BLaER1 treated with 17β-estradiol and CSF1 and Interleukin-3, amounts not matched to agents 10 nM and 100 nM (cell line): ENCODE data around the gene RNH1.
A peak's percentile ranks its signal among the peaks of the same experiment; 100 is the strongest.

Source experiments
- H3K27ac ChIP-seq, 11 experiments: shearing (Covaris generic); formaldehyde crosslinking; 2 replicates each; pipeline ENCODE4 v1.8.1; 2022
- H3K27me3 ChIP-seq, 11 experiments: shearing (Covaris generic); formaldehyde crosslinking; 2 replicates each; pipeline ENCODE4 v1.8.1; 2022
- H3K36me3 ChIP-seq, 11 experiments: shearing (Covaris generic); formaldehyde crosslinking; 2 replicates each; pipeline ENCODE4 v1.8.1; 2022
- H3K4me1 ChIP-seq, 10 experiments: shearing (Covaris generic); formaldehyde crosslinking; 2 replicates each; pipeline ENCODE4 v1.8.1; 2022
- H3K4me2 ChIP-seq, 11 experiments: shearing (Covaris generic); formaldehyde crosslinking; 2 replicates each; pipeline ENCODE4 v1.8.1; 2022
- H3K4me3 ChIP-seq, 10 experiments: shearing (Covaris generic); formaldehyde crosslinking; 2 replicates each; pipeline ENCODE4 v1.8.1; 2022
- H3K9ac ChIP-seq, 11 experiments: shearing (Covaris generic); formaldehyde crosslinking; 2 replicates each; pipeline ENCODE4 v1.8.1; 2022
- H3K9me3 ChIP-seq, 11 experiments: shearing (Covaris generic); formaldehyde crosslinking; replicated peaks in 1 of 11; 2 replicates each; pipeline ENCODE4 v1.8.1; 2022
- H4K20me1 ChIP-seq, 11 experiments: shearing (Covaris generic); formaldehyde crosslinking; 2 replicates each; pipeline ENCODE4 v1.8.1; 2022
- Cebpa-rat ChIP-seq, 11 experiments: shearing (Covaris generic); IDR thresholded peaks; 2 replicates each; pipeline ENCODE4 v1.8.1; 2022

RNH1 gene

DNA sequence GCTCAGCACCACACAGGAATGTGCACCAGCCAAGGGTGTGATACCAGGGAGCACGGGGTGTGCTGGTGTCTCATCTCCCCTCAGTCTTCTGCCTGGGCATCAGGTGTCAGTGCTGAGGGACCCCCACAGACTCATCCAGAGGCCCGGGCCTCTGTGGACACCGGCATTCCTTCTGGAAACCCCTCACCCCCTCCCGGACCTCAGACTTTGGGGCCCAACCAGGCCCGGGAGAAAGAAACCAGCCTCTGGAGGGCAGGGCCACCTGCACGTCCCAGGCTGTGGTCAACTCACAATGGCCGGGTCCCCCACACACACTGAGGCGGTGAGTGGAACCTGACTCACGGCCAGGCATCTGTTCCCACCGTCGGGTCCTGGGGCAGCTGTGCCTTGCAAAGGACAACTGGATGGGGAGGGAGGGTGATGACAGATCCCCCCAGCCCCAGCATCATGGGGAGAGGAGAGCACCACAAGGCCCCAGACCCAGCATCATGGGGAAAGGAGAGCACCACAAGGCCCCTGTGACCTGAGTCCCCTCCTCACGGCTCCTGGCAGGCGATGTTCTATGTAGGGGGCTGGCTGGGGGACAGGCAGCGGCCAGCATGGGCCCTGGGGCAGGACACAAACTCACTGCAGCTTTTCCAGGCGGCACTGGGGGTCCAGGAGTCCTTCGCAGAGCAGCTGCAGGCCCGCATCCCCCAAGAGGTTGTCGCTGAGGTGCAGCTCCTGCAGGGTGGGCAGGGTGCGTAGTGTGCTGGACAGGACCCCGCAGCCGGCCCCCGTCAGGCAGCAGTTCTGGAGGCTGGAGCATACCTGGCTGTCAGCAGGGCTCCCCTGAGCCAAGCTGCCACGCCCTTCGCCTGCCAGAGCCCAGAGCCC, 7.6 kb downstream of the RNH1 start:
- Histone ChIP-seq H4K20me1 (peaks cover 34 to 92% (median 71%) of the 10 kb centered on the region in 11 experiments), H3K4me2 (no peak overlapping the region), H3K36me3 (peaks cover 72 to 91% (median 80%) of the 10 kb centered on the region in 11 experiments), H3K27me3 (peaks cover 0 to 14% (median 10%) of the 10 kb centered on the region in 11 experiments; a peak in 21 of 22 replicates), H3K9ac (0 out of 22 replicates have a peak overlapping the region, but pooled peaks of 1 of the 11 experiments have one; percentile 29), H3K4me1 (peaks cover 7 to 41% (median 11%) of the 10 kb centered on the region in 10 experiments), H3K27ac (no peak overlapping the region), H3K9me3 (no peaks in the 10 kb centered on the region), H3K4me3 (no peak overlapping the region)
- TF ChIP-seq Cebpa-rat (IDR thresholded peaks at IDR 0.05) = no peak

DNA sequence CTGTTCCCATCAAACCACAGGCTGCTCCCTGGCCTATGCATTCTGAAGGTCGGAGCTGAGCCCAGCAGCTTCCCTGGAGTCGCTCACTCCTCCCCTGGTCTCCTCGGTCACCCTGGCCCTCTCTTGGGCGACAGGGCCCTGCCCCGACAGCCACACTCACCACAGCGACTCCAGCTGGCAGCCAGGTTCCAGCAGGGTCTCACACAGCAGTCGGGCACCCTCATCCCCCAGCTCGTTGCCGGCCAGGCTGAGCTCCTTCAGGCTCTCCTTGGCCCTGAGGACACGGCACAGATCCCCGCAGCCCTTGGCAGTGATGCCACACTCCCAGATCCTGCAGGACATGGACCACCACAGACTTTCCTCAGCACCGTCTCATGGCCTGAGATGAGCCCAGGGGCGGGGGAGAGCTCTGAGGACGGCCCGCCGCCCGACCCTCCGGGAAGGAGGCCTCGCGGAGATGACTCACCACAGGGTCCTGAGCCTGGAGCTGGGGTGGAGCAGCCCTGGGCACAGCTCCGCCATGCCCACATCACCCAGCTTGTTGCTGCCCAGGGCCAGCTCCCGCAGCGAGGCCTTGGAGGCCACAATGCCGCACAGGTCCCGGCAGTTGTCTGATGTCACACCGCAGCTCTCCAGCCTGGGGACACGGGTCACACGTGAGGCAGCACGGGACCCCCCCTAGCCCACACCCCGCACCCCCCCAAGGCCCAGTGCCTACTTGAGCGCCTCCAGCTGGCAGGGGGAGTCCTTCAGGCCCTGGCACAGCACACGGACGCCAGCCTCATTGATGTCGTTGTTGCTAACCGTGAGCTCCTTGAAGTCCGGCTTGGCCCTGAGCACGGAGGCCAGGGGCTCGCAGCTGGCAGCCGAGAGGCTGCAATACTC, 8.5 kb downstream of the RNH1 start:
- TF ChIP-seq Cebpa-rat (IDR thresholded peaks at IDR 0.05) = no peak
- H3K9ac ChIP-seq = no peak overlapping the region
- no peaks in the 10 kb centered on the region for H3K9me3 ChIP-seq
- no peak overlapping the region for H3K4me2 ChIP-seq
- H3K27me3 ChIP-seq = peaks cover 0 to 5% (median 1%) of the 10 kb centered on the region in 11 experiments; a peak in 17 of 22 replicates
- peaks cover 0 to 32% (median 2%) of the 10 kb centered on the region in 10 experiments; a peak in 12 of 20 replicates for H3K4me1 ChIP-seq
- no peak overlapping the region for H3K27ac ChIP-seq
- peaks cover 80 to 93% (median 88%) of the 10 kb centered on the region in 11 experiments for H3K36me3 ChIP-seq
- peaks cover 25 to 91% (median 74%) of the 10 kb centered on the region in 11 experiments for H4K20me1 ChIP-seq
- H3K4me3 ChIP-seq = no peak overlapping the region

DNA sequence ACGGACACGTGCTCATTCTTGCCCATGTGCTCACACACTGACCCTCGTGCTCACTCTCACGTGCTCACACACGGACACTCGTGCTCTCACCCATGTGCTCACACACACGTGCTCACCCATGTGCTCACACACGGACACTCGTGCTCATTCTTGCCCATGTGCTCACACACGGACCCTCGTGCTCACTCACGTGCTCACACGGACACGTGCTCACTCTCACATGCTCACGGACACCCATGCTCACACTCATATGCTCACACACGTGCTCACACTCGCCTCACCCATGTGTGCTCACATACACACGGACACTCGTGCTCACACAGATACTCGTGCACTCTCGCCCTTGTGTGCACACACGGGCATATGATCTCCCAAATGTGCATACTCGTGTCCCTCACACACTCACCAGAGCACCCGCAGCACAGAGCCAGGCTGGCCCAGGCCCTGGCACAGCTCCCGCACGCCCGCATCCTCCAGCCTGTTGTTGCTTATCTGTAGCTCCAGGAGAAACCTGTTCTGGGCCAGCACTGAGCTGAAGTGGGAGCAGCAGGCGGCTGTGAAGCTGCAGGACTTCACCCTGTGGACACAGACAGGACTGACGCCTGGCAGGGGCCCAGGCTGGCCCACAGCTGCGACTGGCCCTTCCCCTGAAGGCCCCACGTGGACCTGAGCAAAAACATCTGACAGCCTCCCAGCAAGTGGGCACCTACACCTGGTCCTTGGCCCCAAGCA, 9.3 kb downstream of the RNH1 start:
- Histone ChIP-seq H3K4me1 (peaks cover 0 to 26% (median 0%) of the 10 kb centered on the region in 10 experiments; a peak in 8 of 20 replicates), H3K27ac (no peak overlapping the region), H3K9me3 (no peaks in the 10 kb centered on the region), H3K4me3 (no peak overlapping the region), H3K4me2 (no peak overlapping the region), H4K20me1 (peaks cover 19 to 96% (median 73%) of the 10 kb centered on the region in 11 experiments), H3K36me3 (peaks cover 88 to 100% (median 96%) of the 10 kb centered on the region in 11 experiments), H3K27me3 (no peaks in the 10 kb centered on the region), H3K9ac (no peak overlapping the region)
- no peak for TF ChIP-seq Cebpa-rat (IDR thresholded peaks at IDR 0.05)

DNA sequence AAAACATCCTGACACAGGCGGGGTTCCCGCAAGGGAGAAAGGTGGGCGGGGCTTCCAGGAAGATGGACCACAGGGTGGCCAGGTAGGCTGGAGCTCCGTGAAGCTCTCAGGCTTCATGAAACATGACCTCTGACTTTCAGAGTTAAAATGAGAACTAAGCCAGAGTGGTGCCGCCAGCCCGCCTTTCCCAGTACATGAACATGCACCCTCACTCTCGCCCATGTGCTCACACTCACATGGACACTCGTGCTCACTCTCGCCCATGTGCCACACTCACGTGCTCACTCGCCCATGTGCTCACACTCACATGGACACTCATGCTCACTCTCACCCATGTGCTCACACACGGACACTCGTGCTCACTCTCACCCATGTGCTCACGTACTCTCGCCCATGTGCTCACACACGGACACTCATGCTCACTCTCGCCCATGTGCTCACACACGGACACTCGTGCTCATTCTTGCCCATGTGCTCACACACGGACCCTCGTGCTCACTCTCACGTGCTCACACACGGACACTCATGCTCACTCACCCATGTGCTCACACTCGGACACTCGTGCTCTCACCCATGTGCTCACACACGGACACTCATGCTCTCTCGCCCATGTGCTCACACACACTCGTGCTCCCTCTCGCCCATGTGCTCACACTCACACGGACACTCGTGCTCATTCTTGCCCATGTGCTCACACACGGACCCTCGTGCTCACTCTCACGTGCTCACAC, 10.0 kb downstream of the RNH1 start:
- H3K4me3 ChIP-seq = no peak overlapping the region

DNA sequence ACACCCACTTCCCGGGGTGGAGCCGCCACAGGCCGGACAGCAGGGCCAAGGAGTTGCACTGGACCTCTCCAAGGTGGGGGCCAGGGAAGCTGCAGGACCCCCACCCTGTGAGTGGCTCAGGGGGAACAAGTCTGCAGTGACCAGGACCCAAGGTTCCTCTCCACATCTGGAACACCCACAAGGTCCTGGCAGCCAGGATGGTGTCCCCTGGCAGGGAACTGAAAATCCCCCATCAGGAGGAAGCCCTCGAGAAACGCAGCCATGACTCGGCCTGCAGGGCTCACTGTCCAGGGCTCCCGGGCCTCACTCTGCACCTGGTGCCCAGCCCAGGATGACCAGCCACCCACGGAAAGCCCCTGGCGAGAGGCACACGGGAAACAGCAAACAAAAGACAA, 11.5 kb downstream of the RNH1 start:
- peaks cover 0 to 88% (median 56%) of the 10 kb centered on the region in 11 experiments; a peak in 18 of 22 replicates for H4K20me1 ChIP-seq
- H3K4me3 ChIP-seq = no peak overlapping the region
- no peaks in the 10 kb centered on the region for H3K27me3 ChIP-seq
- peaks cover 80 to 100% (median 93%) of the 10 kb centered on the region in 11 experiments for H3K36me3 ChIP-seq
- H3K27ac ChIP-seq = no peak overlapping the region
- TF ChIP-seq Cebpa-rat (IDR thresholded peaks at IDR 0.05) = no peak
- H3K4me1 ChIP-seq = peaks cover 0 to 7% (median 0%) of the 10 kb centered on the region in 10 experiments; a peak in 2 of 20 replicates
- H3K9ac ChIP-seq = 0 out of 22 replicates have a peak overlapping the region, but pooled peaks of 1 of the 11 experiments have one; percentile 24
- H3K9me3 ChIP-seq = no peaks in the 10 kb centered on the region
- no peak overlapping the region for H3K4me2 ChIP-seq

More for the DNA sequence above, 10.0 kb downstream of the RNH1 start:
- no peak overlapping the region for H3K4me2 ChIP-seq
- H3K27me3 ChIP-seq = no peaks in the 10 kb centered on the region
- no peaks in the 10 kb centered on the region for H3K9me3 ChIP-seq
- H3K36me3 ChIP-seq = peaks cover 89 to 100% (median 98%) of the 10 kb centered on the region in 11 experiments
- H3K9ac ChIP-seq = no peak overlapping the region
- H3K4me1 ChIP-seq = peaks cover 0 to 18% (median 0%) of the 10 kb centered on the region in 10 experiments; a peak in 7 of 20 replicates
- H4K20me1 ChIP-seq = peaks cover 12 to 93% (median 66%) of the 10 kb centered on the region in 11 experiments
- no peak overlapping the region for H3K27ac ChIP-seq
- no peak for TF ChIP-seq Cebpa-rat (IDR thresholded peaks at IDR 0.05)

DNA sequence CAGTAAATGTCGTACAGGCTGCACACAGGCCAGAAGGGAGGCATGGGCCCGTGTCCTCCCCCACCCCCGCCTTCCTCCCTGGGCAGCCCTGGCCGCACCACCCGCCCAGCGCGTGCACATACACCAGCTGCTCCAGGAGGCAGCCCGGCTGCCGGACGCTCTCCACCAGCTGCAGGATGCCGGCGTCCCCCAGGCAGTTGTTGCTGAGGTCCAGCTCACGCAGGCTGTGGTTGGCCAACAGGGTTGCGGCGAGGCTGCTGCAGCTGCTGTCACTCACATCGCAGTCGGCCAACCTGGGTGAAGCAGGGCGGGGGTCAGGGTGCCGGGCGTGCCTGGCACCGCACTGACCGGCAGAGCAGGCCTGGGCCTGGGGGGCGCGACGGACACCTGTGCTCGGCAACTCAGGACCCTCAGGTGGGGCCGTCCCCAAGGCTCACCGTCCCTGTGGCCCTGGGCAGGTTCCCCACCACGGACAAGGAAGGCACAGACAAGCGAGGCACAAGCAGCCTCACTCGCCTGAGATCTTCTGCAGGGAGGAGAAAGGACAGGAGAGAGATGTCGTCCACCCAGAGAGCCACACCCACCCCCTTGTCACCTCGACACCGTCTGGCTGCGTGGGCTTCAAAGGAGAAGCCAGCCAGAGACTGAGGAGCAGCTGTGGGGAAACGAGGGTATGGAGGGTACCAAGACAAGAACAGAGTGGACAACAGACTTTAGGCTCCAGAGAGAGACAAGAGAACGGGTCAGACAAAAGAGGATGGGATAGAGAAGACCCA, 12.1 kb downstream of the RNH1 start:
- H3K9ac ChIP-seq = no peak overlapping the region
- peaks cover 0 to 89% (median 50%) of the 10 kb centered on the region in 11 experiments; a peak in 18 of 22 replicates for H4K20me1 ChIP-seq
- no peak for TF ChIP-seq Cebpa-rat (IDR thresholded peaks at IDR 0.05)
- no peaks in the 10 kb centered on the region for H3K27me3 ChIP-seq
- no peaks in the 10 kb centered on the region for H3K9me3 ChIP-seq
- H3K4me1 ChIP-seq = peaks cover 0 to 7% (median 0%) of the 10 kb centered on the region in 10 experiments; a peak in 1 of 20 replicates
- H3K27ac ChIP-seq = no peak overlapping the region
- peaks cover 75 to 100% (median 93%) of the 10 kb centered on the region in 11 experiments for H3K36me3 ChIP-seq
- no peak overlapping the region for H3K4me3 ChIP-seq
- no peak overlapping the region for H3K4me2 ChIP-seq

DNA sequence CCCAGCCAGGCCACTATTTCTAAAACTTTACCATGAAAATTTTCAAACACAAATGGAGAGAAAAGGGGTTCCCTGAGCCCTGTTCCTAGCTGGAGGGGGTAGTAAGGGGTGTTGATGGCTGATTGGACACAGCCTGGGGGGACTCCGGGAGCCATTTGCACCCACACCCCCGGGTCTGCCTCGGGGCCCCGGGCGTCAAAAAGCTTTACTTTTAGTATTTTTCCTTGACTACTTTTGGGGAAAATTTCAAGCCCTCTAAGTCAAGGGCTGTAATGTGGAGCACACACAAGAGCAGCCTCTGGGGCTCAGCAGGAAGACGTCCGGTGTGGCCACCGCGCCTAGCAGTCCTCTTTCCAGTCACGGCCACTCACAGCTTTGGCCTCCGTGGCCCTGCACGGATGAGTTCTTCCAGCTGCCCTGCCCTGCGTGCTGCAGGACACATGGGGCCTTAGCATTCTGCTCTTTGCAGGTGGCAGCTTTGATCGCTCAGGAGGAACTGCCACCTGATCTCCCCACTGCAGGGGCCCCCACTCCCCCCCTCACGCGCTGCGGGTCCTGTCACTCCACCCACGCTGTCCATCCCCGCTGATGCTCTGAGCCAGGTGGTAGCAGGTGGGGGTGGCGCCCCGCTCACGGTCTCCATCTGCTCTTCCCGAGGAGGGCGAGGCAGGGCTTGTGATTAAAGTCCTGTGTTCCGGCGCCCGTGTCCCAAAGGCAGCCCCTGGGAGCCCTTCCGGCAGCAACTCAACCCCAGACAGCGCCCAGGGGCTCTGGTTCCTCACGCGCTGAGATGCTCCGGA, 14.4 kb downstream of the RNH1 start:
- Histone ChIP-seq H3K9me3 (no peaks in the 10 kb centered on the region), H3K4me1 (peaks cover 0 to 7% (median 0%) of the 10 kb centered on the region in 10 experiments; a peak in 1 of 20 replicates), H4K20me1 (peaks cover 0 to 85% (median 44%) of the 10 kb centered on the region in 11 experiments; a peak in 18 of 22 replicates), H3K4me3 (no peak overlapping the region), H3K27ac (no peak overlapping the region), H3K27me3 (no peaks in the 10 kb centered on the region), H3K4me2 (no peak overlapping the region), H3K36me3 (peaks cover 53 to 100% (median 90%) of the 10 kb centered on the region in 11 experiments), H3K9ac (no peak overlapping the region)
- no peak for TF ChIP-seq Cebpa-rat (IDR thresholded peaks at IDR 0.05)
